22Rv1 (cell line): ENCODE results near the gene TSPAN18.

Source experiments
- CTCF ChIP-seq: fragments of 450-650 bp; IDR thresholded peaks from 2 replicates; pipeline ENCODE4 v1.5.1; 2017; ENCODE audit warnings: mild to moderate bottlenecking
- ZFX ChIP-seq: fragments of 450-650 bp; IDR thresholded peaks from 2 replicates; pipeline ENCODE4 v1.6.1; 2017; ENCODE audit warnings: antibody characterized with exemption, borderline replicate concordance

GRCh38 chr11:44904261-44905020 lies 177.7 kb downstream of the TSPAN18 start:
- no peak for TF ChIP-seq CTCF
- TF ChIP-seq ZFX: no peak
